Fibroblast of skin of back (primary cell): Measurements from ENCODE around the gene PRKRIP1.
"Not testable (repeated sequence)": the region's sequence is repeated elsewhere in the genome, so short reads cannot be mapped to it uniquely, and the experiment has no call there.

ENCODE experiments used
- DNase-seq: peaks from one replicate; pipeline ENCODE4 v3.0.0-alpha.2; 2013

The PRKRIP1 gene

DNA sequence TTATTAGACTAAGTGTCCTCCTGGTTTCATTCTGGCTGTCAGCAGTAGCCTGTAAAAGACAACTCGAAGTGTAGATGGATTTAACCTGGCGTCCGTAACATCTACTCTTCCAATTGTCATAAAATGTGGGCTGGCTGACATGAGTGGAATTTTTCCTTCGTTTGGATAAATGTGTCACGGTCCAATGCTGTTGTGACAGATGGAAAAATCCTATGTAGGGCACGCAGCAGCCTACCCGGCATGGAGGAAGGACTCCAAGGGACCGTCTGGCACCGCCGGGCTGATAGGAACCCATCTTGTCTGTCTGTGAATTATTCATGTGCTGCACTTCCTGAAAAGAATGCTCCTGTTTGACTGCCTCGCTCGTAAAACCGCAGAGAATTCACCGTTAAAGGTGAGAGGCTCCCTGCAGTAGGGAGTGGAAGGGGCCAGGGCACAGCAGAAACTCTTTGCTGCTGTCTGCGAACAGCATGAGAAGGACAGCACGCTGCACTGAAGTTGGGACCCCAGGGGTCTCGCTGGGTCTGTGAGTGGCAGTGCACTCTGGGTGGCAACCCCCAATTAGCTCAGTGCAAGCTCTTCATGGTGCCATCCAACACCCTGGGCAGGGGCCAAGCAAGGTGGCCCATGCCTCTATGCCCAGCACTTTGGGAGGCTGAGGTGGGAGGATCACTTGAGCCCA is 35.6 kb downstream of the PRKRIP1 start:
- DNase-seq: no peak

DNA sequence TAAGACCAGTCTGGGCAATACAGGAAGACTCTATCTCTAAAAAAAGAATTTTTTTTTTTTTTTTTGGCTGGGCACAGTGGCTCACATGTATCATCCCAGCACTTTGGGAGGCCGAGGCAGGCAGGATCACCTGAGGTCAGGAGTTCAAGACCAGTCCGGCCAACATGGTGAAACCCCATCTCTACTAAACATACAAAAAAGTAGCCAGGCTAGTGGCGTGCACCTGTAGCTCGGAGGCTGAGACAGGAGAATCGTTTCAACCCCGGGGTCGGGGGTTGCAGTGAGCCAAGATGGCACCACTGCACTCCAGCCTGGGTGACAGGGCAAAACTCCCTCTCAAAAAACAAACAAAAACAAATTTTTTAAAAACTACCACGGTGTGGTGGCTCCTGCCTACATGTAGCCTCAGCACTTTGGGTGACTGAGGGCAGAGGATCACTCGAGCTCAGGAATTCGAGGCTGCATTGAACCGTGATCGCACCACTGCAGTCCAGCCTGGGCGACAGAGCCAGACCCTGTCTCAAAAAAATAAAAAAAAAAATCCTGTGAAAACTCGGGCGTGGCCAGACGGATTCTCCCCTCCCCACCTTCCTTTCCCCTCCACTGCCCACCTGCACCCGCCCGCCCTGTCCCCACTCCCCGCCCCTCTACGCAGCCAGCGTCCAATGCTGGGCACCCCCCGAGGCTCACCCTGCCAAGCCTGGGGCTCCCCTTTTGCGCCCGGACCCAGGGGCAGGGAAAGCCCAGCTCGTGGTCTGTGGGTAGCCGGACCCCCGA is 36.5 kb downstream of the PRKRIP1 start:
- no peak for DNase-seq

GRCh38 chr7:102433219-102434038 is 37.3 kb downstream of the PRKRIP1 start, which contains the start of gene ORAI2:
TSS of gene ORAI2 (plus strand) at chr7:102433575. CDS start at chr7:102438957, 5,382 bp downstream.
- peak; percentile 71 for DNase-seq

DNA sequence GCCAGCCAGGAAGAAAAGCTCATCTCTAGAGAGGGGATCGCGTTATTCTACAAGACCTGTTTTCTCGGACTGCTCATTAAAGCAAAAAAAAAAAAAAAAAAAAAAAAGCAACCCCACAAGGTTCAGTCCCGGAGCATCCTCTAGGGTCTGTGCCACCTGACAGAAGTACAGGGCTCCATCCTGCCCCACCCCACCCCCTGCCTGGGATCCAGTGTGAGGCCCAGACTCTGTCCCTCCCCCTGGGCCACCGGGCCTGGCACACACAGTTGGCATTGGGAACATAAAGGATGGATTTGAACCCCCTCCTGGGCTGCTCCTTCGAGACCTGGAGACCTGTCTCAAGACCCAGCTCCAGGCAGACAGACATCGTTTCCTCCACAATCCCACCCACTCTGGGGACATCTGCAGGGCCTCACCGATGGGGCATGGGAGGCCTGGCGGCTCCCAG is 37.9 kb downstream of the PRKRIP1 start:
- no peak for DNase-seq

GRCh38 chr7:102436118-102436517 is 40.0 kb downstream of the PRKRIP1 start:
- DNase-seq: no peak

DNA sequence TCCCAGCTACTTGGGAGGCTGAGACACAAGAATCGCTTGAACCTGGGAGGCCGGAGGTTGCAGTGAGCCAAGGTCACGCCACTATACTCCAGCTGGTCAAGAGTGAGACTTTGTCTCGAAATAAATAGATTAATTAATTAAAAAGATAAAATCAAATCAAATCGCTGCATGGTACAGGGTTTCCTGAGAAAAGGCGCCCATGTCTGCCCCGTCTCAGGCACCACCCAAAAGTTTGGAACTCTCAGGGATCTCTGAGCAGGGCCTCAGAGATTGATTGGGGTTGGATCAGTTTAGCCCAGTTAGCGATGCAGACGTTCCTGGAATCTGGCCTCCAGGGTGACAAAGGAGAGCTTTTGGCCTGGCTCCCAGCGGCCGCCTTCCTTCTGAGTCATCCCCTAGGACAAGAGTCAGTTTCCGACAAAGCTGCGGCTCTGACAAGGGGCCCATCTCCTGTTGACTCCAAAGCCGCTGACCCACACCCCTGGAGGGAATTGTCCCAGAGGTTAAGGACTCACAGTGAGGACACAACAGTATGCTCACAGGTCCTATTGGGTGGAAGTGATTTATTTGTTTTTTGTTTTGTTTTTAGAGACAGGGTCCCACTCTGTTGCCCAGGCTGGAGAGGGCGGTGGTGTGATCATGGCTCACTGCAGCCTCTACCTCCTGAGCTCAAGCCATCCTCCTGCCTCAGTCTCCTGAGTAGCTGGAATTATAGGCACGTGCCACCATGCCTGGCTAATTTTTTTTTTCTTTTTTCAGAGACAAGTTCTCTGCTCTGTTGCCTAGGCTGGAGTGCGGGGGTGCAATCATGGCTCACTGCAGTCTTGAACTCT is 44.0 kb downstream of the PRKRIP1 start:
- DNase-seq: peak; percentile 91

DNA sequence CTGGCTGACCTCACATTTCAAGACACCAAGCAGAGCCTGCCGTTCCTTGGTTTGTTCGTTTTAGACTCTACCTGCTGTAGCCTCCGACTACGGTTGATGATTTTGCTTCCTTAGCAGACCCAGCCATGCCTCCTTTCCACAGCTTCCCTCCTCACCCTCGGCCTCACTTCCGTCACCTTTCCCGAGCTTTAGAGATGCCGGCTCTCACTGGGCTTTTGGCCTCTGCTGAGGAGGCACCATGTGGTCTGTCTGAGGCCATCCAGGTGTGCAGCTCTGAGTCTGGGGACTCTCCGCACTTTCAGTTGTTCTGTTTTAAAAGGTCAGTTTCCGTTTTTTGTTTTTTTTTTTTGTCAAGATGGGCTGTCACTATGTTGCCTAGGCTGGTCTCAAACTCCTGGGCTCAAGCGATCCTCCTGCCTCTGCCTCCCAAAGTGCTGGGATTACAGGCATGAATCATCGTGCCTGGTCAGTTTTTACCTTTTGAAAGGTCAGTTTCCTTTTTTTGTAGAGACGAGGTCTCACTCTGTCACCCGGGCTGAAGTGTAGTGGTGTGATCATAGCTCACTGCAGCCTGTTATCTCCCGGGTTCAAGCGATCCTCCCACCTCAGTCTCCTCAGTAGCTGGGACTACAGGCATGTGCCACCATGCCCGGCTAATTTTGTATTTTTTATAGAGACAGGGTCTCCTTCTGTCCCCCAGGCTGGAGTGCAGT is 49.0 kb downstream of the PRKRIP1 start:
- no peak for DNase-seq

DNA sequence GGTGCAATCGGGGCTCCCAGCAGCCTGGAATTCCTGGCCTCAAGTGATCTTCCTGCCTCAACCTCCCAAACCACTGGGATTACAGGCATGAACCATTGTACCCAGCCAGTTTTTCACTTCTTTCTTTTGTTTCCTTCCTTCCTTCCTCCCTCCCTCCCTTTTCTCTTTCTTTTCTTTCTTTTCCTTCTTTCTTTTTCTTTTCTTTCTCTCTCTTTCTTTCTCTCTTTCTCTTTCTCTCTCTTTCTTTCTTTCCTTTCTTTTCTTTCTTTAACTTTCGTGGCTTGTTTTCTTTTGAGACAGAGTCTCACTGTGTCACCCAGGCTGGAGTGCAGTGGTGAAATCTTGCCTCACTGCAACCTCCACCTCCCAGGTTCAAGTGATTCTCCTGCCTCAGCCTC is 49.5 kb downstream of the PRKRIP1 start:
- no peak for DNase-seq

- no peak for DNase-seq
Measured at GRCh38 chr7:102446387-102447156, 50.4 kb downstream of the PRKRIP1 start.

GRCh38 chr7:102447311-102447710 is 51.1 kb downstream of the PRKRIP1 start:
- no peak for DNase-seq

GRCh38 chr7:102449136-102449535 is 53.0 kb downstream of the PRKRIP1 start:
- DNase-seq: no peak

- no peak for DNase-seq
Measured at GRCh38 chr7:102450242-102450641, 54.1 kb downstream of the PRKRIP1 start.

DNA sequence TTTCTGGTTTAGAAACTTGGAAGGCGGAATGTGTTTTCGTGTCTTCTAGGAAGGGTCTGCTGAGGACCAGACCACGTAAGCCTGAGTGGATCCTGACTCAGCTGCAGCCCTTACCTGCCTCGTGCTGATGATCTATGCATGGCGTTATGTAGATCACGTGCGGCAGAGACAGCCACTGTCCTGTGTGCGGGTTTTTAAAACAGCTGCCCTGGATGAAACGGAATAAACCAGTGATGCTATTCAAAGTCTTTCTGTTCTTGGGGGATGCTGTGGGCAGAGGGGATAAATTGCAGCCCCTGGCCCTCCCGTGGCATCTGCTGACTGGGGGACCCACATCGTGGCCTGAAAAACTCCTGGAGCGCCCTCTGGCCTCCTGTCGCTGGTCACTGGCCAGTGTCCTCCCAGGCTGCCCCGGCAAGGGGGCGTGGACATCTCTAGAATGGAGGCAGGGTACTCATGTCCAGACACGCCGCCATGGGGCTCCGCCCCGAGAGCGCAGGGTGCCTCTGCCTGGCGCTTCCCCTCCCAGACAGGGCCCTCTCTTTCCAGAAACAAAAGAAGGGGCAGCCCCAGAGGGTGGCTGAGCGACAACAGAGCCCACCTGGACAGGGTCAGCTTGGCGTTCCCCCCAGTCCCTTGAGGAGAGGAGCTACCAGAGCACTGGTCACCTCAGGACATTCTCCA is 55.4 kb downstream of the PRKRIP1 start:
- no peak for DNase-seq

DNA sequence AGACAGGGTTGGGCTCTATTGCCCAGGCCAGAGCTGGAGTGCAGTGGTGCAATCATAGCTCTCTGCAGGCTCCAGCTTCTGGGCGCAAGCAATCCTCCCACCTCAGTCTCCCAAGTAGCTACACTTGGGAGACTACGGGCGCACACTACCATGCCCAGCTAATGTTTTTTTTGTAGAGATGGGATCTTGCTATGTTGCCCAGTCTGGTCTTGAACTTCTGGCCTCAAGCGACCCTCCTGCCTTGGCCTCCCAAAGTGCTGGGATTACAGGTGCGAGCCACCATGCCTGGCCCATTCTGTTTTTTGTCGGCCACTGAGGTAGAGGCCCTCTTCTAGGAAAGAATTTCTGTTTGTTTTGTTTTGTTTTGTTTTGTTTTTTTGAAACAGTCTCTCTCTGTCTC is 56.3 kb downstream of the PRKRIP1 start:
- no peak for DNase-seq

- no peak for DNase-seq
Measured at GRCh38 chr7:102453319-102453718, 57.2 kb downstream of the PRKRIP1 start.

GRCh38 chr7:102454468-102454867 is 58.3 kb downstream of the PRKRIP1 start:
- DNase-seq: no peak

DNA sequence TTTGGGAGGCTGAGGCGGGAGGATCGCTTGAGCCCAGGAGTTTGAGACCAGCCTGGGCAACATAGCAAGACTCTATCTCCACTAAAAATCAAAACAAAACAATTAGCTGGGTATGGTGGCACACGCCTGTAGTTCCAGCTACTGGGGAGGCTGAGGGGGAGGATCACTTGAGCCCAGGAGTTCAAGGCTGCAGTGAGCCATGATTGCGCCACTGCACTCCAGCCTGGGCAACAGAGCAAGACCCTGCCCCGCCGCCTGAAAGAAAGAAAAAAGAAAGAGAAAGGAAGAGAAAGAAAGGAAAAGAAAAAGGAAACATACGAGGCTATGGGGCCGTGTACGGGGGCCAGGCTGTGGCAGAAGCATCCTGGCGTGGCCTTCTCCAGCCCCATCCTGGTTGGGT is 58.8 kb downstream of the PRKRIP1 start:
- not testable (repeated sequence) for DNase-seq

- DNase-seq: no peak
Measured at GRCh38 chr7:102455596-102455995, 59.4 kb downstream of the PRKRIP1 start.

- DNase-seq: no peak
Measured at GRCh38 chr7:102456327-102456726, 60.2 kb downstream of the PRKRIP1 start.

GRCh38 chr7:102457352-102457924 is 61.3 kb downstream of the PRKRIP1 start:
- no peak for DNase-seq
